Caki2 (cell line): Measurements from ENCODE around the gene LINGO1. TPM values are rescaled to one million over a fixed set of nuclear protein-coding genes. Genes with fewer than 3 reads are reported as not detected.

Source experiments
- DNase-seq: peaks from one replicate; pipeline ENCODE4 v3.0.0-alpha.2; 2015; ENCODE audit warnings: low read depth
- in situ Hi-C: cut with HindIII; loops from 2 replicates; pipeline ENCODE4 v1.10.0; 2016; ENCODE audit warnings: low sequenced_read_pairs, low pct_unique_long_range_greater_than_20kb, mixed read lengths
- total RNA-seq: library from RNA; depleted of rRNA; stranded (reverse); fragments of >200 nt; shearing (Covaris generic); gene quantifications from 2 replicates; pipeline ENCODE4 v1.2.3, GENCODE V29; 2014; ENCODE audit warnings: low replicate concordance; rRNA removed

The LINGO1 gene, protein sequence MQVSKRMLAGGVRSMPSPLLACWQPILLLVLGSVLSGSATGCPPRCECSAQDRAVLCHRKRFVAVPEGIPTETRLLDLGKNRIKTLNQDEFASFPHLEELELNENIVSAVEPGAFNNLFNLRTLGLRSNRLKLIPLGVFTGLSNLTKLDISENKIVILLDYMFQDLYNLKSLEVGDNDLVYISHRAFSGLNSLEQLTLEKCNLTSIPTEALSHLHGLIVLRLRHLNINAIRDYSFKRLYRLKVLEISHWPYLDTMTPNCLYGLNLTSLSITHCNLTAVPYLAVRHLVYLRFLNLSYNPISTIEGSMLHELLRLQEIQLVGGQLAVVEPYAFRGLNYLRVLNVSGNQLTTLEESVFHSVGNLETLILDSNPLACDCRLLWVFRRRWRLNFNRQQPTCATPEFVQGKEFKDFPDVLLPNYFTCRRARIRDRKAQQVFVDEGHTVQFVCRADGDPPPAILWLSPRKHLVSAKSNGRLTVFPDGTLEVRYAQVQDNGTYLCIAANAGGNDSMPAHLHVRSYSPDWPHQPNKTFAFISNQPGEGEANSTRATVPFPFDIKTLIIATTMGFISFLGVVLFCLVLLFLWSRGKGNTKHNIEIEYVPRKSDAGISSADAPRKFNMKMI
- 0.14 TPM in 1 of 2 replicates, not detected in the other for total RNA-seq

GRCh38 chr15:77632534-77633133, at the start of gene LINGO1:
LINGO1 (minus strand) TSS chr15:77632912; CDS start chr15:77632315, 597 bp downstream.
- in situ Hi-C loops = no loop called here
- no peak for DNase-seq

DNA sequence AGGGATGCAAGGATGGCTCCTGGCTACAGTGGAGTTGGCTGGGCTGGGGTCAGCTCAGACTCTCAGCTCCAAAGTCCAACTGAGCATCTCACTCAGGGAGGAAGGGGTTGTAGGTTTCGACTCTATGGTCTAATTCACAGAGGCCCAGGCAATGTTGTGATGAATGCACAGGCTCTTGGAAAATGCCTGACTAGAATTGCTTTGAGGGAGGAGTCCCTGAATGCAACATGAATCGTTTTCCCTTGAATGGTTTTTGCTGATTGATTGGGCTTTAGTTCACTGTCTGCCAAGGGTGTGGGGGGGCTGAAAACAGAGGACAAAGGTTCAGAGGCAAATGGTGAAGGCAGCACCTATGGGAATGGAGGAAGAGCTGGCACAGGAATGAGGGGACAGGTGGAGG, 48.6 kb upstream of the LINGO1 start:
- in situ Hi-C loops = no loop called here
- no peak for DNase-seq

GRCh38 chr15:77676569-77677375, 44.1 kb upstream of the LINGO1 start:
- no peak for DNase-seq

GRCh38 chr15:77675806-77676415, 43.2 kb upstream of the LINGO1 start:
- no peak for DNase-seq
- in situ Hi-C loops = no loop called here

More at GRCh38 chr15:77676569-77677375, 44.1 kb upstream of the LINGO1 start:
- in situ Hi-C loops = no loop called here

DNA sequence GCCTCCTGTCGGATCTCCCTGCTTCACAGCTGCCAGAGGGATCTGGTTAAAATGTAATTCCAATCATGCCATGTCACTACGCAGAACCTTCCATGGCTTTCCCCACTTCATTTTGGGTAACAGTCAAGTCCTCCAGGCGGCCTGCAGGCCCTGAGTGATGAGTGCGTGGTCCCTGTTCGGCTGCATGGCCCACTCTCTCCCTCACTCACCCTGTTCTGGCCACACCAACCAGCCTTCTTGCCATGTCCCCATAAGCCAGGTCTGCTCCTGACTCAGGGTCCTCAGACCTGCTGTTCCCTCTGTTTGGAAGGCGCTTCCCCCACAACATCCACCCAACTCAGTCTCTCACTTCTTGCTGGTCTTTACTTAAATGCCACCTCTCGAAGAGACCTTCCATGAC, 41.6 kb upstream of the LINGO1 start:
- DNase-seq = no peak
- in situ Hi-C loops = no loop called here

DNA sequence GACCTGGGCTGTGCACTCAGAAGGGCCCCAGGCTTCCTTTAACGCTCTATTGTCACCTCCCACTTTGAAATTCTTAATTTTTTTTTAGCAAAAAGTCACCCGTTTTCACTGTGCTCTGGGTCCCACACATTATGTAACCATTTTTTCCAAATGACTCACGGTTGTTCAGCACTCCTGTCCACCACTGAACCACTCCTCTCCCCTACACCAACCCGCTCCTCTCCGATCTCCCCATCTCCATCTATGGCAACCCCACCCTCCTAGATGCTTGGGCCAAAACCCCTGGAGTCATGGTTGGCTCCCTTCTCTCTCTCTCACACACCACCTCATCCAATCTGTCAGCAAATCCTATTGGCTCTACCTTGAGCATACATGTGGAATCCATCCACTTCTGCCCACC, 41.2 kb upstream of the LINGO1 start:
- in situ Hi-C loops = no loop called here
- DNase-seq = no peak

DNA sequence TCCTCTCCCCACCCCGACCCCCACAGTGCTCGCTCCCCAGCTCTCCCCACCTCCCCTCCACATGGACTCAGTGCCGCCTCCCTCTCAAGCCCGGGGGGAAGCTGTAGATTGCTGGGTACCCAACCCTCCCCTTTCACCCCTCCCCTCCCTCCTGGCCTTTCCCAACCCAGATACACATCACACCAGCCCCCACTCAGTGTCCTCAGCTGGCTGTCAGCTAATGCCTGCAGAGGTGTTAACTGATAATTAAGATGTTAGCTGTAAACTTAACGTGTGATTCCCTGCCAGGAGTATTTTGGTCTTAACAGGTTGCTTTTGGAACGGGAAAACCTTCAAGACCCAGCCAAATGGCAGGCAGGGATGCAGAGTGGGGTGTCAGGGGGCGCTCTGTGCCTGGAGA, 39.4 kb upstream of the LINGO1 start:
- in situ Hi-C loops = no loop called here
- DNase-seq = no peak

GRCh38 chr15:77671362-77672056, 38.8 kb upstream of the LINGO1 start:
- DNase-seq = no peak
- in situ Hi-C loops = no loop called here

DNA sequence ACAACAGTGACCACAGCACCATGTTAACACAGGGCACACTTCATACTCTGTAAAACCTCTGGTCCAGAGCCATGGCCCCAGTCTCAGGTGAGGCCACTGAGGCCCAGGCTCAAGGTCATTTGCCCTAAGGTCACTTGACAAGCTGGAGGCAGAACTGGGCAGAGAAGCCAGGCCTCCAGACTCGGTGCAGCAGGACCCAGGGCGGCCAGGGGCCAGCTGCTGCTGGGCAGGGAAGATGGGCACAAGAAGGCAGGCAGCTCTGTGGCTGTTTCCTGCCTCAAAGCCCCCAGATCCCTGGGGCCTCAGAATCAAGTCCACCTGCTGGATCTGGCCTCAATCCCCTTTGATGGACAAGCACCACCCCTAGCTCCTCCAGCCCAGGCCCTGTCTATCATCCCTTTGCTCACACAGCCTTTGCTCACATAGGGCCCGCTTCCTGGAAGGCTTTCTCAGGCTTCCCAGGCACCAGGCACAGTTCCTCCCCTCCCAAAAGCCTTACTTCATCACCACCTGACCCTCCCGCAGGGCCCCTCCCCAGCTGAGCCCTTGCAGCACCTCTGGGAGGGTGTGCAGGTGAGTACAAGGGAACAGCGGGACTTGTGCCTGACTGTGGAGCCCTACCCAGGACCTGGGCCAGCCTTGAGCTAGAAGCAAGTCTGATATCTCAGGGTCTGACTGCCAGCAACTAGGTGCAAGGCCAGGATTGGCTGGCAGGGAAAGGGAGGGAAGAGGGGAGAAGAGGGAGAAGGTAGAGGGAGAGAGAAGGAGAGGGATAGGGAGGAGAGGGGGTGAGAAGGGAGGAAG, 38.0 kb upstream of the LINGO1 start:
- in situ Hi-C loops = no loop called here
- DNase-seq = no peak

- in situ Hi-C loops = no loop called here
Measured at GRCh38 chr15:77669896-77670295, 37.2 kb upstream of the LINGO1 start.

GRCh38 chr15:77667338-77668234, 34.9 kb upstream of the LINGO1 start:
- in situ Hi-C loops = no loop called here
- DNase-seq = no peak

More at GRCh38 chr15:77669896-77670295, 37.2 kb upstream of the LINGO1 start:
- no peak for DNase-seq

DNA sequence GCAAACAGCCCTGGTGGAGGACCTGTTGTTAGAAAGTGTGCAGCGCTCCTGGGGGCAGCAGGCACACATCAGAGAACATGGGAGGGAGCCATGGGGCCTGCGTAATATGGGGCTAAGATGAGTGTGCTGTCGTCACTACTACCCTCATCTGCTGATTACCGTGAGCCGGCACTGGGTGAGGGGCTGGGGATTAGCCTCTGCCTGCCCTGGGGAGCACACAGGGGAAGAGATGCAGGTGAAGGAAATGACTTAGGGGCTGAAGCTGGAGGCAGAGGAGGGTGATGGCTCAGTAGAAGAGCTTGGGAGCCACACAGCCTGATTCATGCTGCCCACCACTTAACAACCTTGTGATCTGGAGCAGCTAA, 33.6 kb upstream of the LINGO1 start:
- no peak for DNase-seq
- in situ Hi-C loops = no loop called here

GRCh38 chr15:77665530-77666295, 33.0 kb upstream of the LINGO1 start:
- DNase-seq = no peak
- in situ Hi-C loops = no loop called here

DNA sequence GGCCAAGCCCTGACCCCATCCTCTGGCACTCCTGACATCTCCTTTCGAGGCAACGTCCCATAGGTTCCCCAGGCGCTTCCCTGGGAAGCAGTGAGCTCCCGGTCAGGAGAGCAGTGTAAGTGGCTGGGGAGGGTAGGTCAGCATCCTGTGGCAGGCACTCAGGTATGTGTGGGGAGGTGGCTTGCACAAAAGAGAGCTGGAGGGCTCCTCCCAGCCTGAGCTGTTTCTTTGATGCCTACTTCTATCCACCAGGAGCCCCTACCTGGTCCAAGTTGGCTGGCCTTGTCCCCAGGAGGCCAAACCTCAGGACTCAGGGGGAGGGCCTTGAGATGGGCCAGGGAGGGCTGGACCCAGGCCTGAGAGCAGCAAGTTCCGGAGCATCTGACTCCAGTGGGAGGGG, 31.7 kb upstream of the LINGO1 start:
- no peak for DNase-seq
- in situ Hi-C loops = no loop called here

DNA sequence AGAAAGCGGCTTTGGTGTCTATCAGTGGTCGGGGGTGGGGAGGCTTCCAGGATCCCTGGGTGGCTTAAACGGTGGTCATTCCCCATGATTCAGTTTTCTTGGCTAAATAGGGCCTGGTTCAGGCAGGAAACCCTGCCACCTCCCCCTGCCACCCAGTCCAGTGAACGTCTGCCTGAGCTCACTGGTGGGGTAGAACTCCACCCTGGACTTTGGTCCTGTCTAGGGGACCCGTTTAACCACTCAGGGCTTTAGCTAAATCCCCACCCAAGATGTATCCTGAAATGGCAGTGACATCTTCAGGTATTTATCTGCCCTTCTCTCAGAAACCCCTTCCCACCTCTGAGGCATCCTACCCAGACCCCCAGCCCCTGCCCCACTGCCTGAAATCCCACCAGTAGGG, 30.5 kb upstream of the LINGO1 start:
- in situ Hi-C loops = no loop called here
- no peak for DNase-seq
